ENCODE data around the gene SCAI. TPM values are rescaled to one million over a fixed set of nuclear protein-coding genes. Genes with fewer than 3 reads are reported as not detected.

Gene SCAI
- total and polyA plus RNA-seq, 9 of the 15 experiments (the other 6 are each of a cell fraction or from before 2014, with no cell fraction given), result 0.70 to 12.4 (median 4.2) TPM

- TF ChIP-seq BRF2 (IDR thresholded peaks at IDR 0.05; ENCODE audit: borderline replicate concordance, insufficient read depth, insufficient read length), result no peak
- no peak for TF ChIP-seq ZNF507 (tag; conservative IDR thresholded peaks at IDR 0.05)
- no peak for TF ChIP-seq HLTF (IDR thresholded peaks at IDR 0.05)
- TF ChIP-seq ELK3 (CRISPR knock-in tag; IDR thresholded peaks at IDR 0.05), result no peak
- no peak for TF ChIP-seq ZFPM2 (CRISPR knock-in tag; IDR thresholded peaks at IDR 0.05)
- peak; percentile 92 for TF ChIP-seq ZNF444 (CRISPR knock-in tag; IDR thresholded peaks at IDR 0.05)
- TF ChIP-seq, protein P1, sequence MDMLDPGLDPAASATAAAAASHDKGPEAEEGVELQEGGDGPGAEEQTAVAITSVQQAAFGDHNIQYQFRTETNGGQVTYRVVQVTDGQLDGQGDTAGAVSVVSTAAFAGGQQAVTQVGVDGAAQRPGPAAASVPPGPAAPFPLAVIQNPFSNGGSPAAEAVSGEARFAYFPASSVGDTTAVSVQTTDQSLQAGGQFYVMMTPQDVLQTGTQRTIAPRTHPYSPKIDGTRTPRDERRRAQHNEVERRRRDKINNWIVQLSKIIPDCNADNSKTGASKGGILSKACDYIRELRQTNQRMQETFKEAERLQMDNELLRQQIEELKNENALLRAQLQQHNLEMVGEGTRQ (CRISPR knock-in tag; IDR thresholded peaks at IDR 0.05), result no peak
- TF ChIP-seq AFF1 (IDR thresholded peaks at IDR 0.05; ENCODE audit: low read depth in 1 of 2, partially characterized antibody in 2 of 2), result peak in 1 of 2 experiments; percentile 34
- peak; percentile 81; the same call in 1 of the 2 replicates for TF ChIP-seq SMAD4 (CRISPR knock-in tag; conservative IDR thresholded peaks at IDR 0.05)
- TF ChIP-seq TCF3 (CRISPR knock-in tag; IDR thresholded peaks at IDR 0.05), result no peak; the same call in 1 of the 2 replicates
- no peak for TF ChIP-seq MYNN (IDR thresholded peaks at IDR 0.05)
- TF ChIP-seq MYNN (CRISPR knock-in tag; IDR thresholded peaks at IDR 0.05), result no peak
- no peak for TF ChIP-seq ZNF696 (CRISPR knock-in tag; conservative IDR thresholded peaks at IDR 0.05)
- TF ChIP-seq NELFE (IDR thresholded peaks at IDR 0.05; ENCODE audit: insufficient read depth, insufficient read length), result no peak
- TF ChIP-seq GABPA (tag; conservative IDR thresholded peaks at IDR 0.05; ENCODE audit: low read depth), result peak; percentile 99
- TF ChIP-seq KHSRP (IDR thresholded peaks at IDR 0.05), result no peak
- TF ChIP-seq HDAC6 (IDR thresholded peaks at IDR 0.05; ENCODE audit: low read depth, low read length), result no peak
- peak; percentile 77 for TF ChIP-seq JUND (IDR thresholded peaks at IDR 0.05; ENCODE audit: borderline replicate concordance, low read depth, low read length)
- TF ChIP-seq JUND (tag; IDR thresholded peaks at IDR 0.05; ENCODE audit: borderline replicate concordance, low read depth, low read length), result peak; percentile 39; the same call in 1 of the 3 replicates
These were observed 202.2 kb downstream of the SCAI start, which contains the start of gene GOLGA1 (continued) for GRCh38 chr9:124940894-124941678.

Measured in K562 (cell line).